Uterus (tissue), 2 donors: ENCODE measurements around the gene SPRED3.

Source experiments
- CTCF ChIP-seq, 4 experiments: fragments of 200-600 bp in 2 of 4; fragments of 450-650 bp in 2 of 4; sonication (generic) in 2 of 4; IDR thresholded peaks; one replicate each; pipeline ENCODE4 v1.5.1; 2016 to 2019; ENCODE audit warnings: antibody characterized with exemption in 4 of 4, mild to moderate bottlenecking in 2 of 4, moderate library complexity in 1 of 4
- POLR2A ChIP-seq, 2 donors: fragments of 450-650 bp; IDR thresholded peaks; one replicate each; pipeline ENCODE4 v1.6.1; 2016; ENCODE audit warnings: antibody characterized with exemption in 2 of 2, mild to moderate bottlenecking in 1 of 2, moderate library complexity in 1 of 2

GRCh38 chr19:38346837-38347236, 41.7 kb upstream of the SPRED3 start:
- TF ChIP-seq POLR2A (IDR thresholded peaks at IDR 0.05) (no peak), CTCF (IDR thresholded peaks at IDR 0.05) (no peak)
